GM18909 (cell line): ENCODE measurements around the gene UXS1.

Experiments used
- ATAC-seq: cut with Tn5 transposase; IDR thresholded peaks from one replicate; pipeline ENCODE4 v1.9.1; 2021; ENCODE audit warnings: mild to moderate bottlenecking; ENCODE audit not compliant: unreplicated experiment, poor library complexity

The UXS1 gene

DNA sequence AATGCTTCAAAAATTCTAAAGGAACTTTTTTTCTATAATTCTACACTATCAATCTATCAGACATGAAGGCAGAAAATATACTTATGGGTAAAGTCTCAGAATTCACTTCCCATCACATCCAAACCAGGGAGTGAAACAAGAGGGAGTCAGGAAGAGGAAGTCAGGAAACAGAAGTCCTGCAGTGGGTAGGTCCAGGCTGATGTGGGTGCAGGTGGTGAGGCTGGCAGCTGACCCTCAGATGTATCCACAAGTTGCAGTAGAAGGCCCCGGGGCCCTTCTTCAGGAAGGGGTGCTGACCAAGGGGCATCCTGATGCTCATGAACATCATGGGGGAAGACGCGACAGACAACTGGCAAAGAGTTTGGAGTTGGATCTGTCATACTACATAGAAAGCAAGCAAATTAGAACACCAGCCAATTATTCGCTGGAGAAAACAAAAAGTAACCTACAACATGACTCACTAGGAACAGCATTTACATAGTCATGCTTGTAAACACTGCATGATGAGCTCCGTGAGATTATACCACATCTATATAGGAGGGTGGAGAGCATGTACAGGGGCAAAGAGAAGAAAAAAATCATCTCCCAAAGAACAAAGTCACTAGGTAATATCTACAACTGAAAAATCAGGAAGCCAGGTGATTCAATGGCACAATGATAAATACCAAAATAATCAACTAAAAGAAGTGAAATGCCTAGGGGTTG, 4.2 kb downstream of the UXS1 start:
- ATAC-seq: no peak

DNA sequence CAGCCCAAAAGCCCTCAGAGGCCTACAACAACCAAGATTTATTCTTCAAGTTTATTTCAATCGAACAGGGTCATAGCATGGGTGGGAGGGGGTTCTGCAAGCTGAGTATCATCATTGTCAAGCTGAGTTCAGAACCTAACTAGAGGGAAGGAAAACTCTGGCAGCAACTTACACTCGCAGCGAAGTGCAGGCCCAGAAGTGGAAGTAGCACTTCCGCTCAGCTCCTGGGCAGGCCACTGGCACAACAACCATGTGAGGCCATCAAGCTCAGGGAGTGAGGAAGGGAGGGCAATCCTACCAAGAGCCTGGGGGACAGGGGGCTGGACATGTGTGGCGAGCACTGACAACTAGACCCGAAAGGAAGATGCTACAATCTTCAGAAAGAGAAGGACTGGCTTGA, 4.8 kb downstream of the UXS1 start:
- ATAC-seq: peak; percentile 13

DNA sequence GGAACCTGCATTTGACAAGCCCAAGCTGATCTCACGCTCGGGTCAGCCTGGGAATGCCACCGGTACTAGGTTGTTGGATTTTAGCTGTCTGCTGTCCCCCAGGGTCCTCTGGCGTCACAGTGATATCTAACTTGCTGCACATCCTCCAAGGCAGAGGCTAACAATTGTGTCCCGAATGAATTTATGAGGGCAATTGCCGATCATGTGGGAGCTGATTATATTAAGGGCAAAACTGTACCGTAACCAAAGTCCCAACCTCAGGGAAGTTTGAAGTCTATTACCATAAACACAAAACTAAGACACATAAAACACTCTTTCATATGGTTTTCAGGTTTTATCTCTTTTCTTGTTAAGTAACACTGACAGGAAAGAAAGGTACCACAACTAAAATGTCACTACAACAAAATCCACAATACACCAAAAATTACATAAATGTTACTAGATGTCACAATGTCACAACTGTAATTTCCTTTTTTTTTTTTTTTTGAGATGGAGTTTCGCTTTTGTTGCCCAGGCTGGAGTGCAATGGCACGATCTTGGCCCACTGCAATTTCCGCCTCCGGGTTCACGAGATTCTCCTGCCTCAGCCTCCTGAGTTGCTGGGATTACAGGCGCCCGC, 6.7 kb downstream of the UXS1 start:
- ATAC-seq: no peak

DNA sequence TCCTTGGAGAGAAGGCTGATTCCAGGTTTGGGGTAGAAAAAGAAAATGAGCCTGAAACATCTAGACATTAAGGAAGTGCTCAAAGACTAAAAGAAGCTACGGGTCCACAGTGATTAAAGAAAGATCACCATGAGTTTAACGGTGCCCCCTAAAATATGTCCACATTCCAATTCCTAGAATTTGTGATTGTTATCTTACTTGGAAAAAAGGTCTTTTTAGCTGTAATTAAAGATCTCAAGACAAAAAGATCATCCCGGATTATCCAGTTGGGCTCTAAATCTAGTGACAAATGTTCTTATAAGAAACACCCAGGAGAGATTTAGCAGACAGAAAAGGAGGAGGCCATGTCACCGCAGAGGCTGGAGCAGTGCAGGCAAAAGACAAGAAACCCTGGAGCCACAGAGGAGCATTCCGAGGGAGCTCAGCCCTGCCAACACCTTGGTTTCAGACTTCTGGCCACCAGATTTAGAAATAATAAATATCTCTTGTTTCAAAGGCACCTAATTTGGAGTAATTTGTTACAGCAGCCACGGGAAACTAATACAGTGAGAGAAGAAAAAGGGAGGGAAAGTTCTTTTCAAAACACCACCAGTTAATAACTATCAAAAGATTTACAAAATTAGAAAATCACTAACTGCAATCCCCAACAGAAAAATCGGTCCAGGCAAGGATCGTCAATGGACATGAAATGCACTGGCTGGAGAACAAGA, 8.5 kb downstream of the UXS1 start:
- no peak for ATAC-seq

DNA sequence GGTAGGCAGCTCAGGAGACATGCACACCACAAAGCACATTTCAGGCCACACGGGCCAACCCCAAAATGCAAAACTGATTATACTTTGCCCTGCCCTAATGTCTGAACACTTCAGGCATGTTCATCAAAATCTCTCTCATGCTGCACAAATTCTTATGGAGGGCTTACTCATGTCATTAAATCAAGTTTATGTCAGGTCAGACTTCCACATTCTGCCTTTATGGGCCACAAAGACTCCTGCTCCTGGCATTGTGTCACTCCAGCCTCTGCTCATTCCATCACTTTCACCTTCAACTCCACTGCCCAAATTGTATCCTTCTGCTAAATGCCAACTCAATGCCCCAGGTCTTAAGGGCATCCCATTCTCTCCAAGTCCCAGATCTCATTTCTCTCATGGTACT, 9.2 kb downstream of the UXS1 start:
- no peak for ATAC-seq

DNA sequence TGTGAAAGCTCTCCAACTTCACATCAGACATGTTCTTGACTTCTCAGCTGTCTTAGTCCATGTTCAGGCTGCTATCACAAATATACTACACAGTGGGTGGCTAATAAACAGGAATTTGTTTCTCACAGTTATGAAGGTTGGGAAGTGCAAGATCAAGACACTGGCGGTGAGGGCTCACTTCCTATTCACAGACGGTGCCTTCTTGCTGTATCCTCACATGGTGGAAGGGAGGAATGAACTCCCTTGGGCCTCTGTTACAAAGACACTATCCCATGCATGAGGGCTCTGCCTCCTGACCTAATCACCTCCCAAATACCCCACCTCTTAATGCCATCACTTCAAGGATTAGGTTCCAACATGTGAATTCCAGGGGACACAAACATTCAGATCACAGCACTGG, 9.7 kb downstream of the UXS1 start:
- ATAC-seq: no peak

DNA sequence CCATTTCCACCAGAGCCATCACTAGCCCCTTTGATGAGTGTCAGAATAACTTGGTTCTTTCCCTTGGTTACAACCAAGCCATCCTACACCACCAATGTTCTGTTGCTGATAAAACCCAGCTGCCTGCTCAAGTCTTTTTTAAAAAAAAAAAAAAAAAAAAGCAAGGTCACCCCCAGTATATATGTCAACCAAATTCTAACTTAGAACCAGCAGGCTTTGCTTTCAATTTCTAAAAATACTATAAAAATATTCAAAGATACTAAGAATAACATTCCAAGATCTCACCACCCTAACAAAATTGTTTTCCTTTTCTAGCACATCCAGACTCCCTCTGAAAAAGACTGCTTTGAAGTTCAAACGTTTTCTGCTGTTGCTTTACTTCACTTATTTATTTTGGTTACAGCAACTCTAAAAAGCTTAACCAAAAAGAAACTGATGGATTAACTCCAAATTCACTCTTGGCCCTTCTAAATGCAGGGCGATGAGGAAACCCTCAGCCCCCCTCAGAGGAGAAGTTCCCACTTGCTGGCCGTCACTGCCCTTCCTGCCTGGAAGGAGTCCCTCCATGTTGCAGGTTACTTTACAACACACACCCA, 10.9 kb downstream of the UXS1 start:
- no peak for ATAC-seq

DNA sequence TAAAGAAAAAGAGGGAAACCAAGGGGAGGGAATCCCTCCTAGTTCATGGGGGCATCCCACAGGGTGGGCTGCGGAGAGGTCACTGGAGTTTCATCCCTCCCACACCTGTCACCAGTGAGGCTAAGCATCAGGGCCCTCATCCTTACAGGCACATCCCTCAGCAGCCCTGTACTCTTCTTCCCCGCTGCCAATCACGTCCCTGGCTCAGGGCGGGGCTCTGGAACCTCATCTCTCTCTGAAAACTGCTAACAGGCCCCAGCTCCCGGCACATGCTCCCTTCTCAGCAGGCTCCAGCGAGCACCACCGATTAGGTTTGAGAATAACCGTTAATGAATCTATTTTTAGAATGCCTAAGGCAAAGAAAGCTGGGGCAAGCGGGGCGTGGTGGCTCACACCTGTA, 13.0 kb downstream of the UXS1 start:
- no peak for ATAC-seq

DNA sequence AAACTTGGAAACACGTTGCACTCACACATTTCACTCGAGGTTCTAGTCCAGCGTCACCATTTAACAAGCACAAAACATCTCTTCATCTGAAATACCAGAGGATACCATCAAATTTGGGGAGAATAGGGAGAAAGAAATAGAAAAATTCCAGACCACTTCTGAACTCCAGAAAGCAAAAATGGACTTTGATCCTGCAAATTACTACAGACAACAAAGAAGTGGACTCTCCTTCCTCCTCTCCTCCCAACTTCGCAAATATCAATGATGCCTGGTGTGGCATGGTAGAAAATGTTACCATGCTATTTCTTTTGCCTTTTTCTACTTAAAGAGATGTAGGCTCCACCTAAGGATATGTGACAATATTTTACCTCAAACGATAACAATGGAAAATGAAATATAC, 13.5 kb downstream of the UXS1 start:
- ATAC-seq: no peak

DNA sequence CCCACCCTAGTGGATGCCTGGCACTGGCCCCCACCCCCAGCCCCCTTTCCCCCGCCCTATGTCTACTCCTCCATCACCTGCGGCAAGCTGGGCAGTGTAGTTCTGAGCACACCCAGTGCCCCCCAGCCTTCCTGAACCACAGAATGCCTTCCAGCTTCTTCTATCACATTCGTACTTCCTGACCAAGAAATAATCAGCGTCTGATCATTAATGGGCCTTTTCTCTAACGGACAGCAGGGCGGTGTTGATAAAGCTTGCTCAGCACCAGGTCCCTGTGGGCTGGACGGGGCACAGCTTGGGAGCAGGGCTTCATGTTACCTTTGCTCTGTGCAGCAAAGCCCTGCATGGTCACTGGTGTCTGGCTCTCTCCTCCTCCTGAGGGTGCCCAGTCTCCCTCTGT, 15.4 kb downstream of the UXS1 start:
- no peak for ATAC-seq

DNA sequence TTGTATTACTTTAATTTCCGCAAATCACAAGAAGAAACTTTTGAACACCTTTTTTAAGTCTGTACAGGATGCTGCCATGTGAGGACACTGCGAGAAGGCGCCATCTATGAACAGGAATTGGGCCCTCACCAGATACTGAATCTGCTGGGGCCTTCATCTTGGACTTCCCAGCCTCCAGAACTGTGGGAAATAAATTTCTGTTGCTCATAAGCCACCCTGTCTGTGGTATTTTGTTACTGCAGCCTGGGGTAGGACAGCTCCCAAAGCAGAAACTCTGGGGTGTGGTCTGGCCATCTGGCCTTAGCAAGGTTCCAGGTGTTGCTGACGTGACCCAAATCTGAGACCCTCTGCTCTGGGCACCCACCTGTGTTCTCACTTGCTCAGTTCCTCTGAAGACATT, 16.5 kb downstream of the UXS1 start:
- ATAC-seq: no peak

DNA sequence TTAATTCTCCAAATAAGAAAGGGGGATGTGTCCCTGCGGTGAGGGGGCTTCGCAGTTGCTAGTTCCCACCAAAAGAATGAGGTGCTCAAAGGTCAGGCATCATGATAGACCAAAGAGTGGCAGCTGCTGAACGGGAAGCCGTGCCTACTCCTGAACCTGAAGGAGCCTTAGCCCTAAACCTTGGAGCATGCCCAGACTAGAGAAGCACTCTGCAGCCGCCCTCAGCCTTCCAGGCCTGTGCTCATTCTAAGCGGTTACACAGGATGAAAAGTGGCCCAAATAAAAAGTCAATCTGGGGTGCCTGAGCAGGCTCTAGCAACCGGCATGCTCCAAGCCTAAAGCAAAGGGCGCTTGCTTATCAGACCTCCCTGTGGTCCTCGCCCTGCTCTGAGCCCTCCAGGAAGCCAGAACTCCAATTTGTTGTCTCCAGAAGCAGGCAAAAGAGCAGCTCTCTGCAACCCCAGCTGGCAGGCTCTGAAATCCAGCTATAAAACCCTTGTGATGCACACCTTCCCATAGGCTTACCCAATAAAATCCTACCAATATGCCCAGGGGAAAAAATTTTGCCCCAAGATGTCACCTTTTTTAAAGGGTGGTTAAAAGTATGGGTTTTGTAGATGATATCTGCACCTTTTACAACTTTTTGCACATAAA, 17.5 kb downstream of the UXS1 start:
- no peak for ATAC-seq

DNA sequence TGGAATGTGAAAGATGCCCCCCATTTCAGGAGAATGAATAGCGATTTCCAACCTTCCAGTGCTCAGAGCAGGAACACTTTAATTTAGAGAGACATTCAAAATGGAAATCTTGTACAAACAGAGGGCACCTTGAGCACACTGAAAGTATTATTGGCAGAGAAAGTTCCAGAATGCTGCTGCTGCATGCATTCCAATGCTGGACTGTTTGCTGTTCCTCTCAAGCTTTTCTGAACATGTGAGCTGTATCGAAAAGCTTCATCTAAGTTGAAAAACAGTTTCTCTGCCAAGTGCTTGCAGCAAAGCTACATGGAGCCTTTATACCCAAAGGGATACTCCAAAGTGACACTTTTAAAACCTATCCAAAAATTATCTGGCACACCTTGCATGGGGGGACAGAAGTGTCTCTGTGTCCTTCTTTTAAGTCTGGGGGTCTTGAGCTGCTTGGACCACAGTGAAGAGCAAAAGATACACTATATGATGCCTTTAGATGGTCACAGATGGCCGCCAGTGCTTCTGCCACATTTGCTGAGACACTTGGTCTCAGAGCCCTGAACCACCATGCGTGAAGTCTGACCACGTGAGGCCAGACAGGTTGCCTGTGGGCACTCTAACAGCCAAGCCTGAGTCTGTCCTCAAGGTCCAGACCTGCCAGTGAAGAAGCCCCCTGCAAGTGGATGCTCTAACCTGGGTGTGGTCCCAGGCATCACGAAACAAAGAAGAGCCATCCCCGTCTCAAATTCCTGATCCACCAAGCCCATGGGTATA, 18.8 kb downstream of the UXS1 start:
- ATAC-seq: peak; percentile 52

DNA sequence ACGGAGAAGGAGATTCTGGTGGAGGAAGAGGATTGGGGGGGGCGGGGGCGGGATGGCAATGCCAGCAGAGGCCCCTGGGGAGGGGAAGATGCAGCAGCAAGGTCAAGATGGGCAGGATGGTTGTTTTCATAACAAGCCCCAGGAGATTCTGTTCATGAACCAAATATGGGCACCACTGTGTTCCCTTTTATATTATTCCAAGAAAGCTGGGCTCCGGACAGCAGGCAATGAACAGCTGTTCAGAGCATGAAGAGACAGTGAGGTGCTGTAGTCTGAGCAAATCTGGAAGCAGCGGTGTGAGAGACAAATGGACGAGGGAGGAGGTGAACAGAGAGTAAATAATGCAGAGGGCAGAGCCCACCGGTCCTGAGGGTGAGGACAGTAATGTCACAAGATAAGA, 20.0 kb downstream of the UXS1 start:
- ATAC-seq: no peak

DNA sequence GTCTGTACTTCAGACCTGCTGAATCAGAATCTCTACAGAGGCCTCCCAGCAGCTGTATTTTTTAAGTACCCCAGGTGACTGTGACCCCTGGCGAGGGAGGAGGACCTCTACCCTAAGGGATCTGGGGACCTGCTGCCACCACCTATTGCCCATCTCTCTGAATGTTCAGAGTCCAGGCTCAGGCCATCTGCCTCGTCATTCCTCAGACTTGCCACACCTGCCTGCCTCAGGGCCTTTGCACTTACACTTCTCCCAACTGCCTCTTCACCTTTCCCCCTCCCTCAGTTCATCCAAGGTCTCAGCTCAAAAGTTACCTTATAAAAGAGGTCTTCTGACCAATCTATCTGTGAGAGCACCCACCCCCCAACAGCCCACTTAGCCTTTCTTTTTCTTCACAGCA, 21.5 kb downstream of the UXS1 start:
- ATAC-seq: no peak

DNA sequence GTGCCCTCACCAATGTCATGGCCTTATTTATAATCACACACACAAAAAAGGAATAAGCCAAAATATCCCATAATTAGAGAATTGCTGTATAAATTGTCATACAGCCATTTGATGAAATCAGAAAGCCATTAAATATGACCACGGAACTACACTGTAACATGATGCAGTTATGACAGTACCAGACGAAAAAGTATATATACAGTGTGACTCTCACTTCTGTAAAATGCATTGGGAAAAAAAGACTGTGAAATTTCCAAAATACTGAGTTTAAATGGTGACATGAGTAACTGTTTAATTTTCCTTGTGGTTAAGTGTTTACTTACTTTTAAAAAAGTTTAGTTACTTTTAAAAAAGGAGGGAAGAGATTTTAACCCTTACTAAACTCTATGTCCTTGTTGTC, 25.4 kb downstream of the UXS1 start:
- no peak for ATAC-seq

DNA sequence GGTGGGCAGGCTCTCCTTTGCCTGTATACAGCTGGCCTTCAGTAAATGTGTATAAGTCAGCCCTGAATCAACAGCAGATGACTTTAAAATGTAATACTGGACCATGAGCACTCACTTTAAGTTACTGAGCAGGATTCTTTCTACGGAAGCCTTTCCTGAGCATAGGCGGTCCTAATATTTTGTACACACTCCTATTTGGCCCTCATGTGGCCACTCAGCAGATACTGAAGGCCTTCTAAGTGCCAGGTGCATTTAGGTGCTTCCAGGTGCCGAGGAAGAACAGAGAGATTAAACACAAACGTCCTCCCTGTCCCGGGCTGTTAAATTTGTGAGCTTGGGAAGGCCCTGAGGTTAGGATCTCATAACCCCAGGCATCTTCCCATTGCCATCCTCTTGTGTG, 27.0 kb downstream of the UXS1 start:
- no peak for ATAC-seq

DNA sequence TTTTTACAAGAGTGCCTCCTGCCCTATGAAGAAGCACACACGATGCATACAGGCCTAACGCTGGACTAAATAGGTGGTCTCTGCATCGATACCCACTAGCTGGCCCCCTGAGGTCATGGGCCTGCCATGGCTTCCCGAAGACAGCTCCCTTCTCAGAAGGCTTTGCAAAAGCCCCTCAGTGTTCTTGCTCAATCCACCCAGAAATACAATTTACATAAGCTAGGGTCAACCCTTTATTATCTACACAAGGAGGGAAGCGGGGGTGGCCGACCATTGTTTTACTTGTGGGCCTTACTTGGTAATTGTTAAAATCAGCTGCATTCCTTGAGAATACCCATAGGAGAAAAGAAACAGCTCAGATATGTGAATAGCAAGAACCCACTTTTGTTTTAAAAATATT, 28.5 kb downstream of the UXS1 start:
- ATAC-seq: no peak

DNA sequence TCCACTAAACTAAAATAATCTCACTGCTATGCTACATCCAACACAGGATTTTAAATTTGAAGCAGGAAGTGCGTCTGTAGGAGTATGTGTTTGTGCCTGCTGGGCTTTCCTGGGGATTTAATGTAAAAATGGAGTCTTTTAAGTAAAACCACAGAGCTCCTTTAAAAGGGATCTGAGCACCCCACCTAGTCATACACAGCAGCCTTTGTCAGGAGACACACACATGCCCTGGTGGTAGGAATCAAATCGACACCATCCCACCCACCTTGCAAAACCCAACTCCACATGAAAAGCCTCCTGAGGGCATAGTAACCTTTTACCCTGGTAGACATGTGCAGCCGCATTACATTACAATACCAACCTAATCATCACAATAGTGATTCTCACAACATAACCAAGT, 29.1 kb downstream of the UXS1 start:
- no peak for ATAC-seq

DNA sequence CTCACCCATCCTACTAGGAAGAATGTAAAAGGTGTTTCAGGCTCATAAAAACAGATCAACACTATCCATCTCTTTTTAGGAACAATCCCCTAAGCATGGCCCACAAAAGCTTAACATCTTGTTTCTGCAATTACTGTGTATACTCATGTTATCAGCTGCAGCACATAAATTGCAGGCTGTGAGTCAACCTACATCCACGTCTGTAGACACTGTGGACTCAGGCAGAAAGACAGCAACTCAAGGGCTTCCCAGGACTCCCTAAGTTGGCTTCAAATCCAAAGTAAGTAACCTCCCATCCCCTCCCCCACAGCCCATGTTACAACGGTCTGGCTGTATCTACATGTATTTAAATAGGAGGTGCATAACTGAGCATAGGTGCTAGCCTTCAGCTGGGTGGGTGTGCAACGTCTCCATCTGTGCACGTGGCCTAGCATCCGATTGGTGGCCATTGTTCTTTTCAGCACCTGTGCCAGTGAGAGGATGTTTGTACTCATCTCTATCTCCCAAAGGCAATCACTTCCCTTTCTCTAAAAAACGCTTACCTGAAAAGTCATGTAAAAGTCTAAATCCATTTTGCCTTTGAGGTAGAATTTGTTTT, 30.1 kb downstream of the UXS1 start:
- ATAC-seq: no peak
